K562 (cell line): ENCODE data around the gene RRP9. TPM values are rescaled to one million over a fixed set of nuclear protein-coding genes. Genes with fewer than 3 reads are reported as not detected.

ENCODE experiments used
- ATAC-seq: fragments of 200-7000 bp; cut with Tn5 transposase; 3 replicates; pipeline ENCODE4 v1.9.1; 2020; ENCODE audit warnings: moderate library complexity
- BruUV-seq: library from RNA; stranded (reverse); fragments of 400-500 nt; replicated peaks from 2 replicates; lab custom pipeline; 2021; lab: Mats Ljungman, UMichigan
- CTCF ChIA-PET: fragments of 300-600 bp; formaldehyde crosslinking; extraction: SDS; loops from one replicate; lab custom pipeline; 2021; ENCODE audit warnings: low intra/inter-chr PET ratio; lab: Yijun Ruan, JAX
- POLR2A ChIA-PET: fragments of 300-600, 350-650 bp; sonication (Branson Sonifier 250); formaldehyde crosslinking; extraction: SDS; loops from one replicate; lab custom pipeline; 2021; ENCODE audit warnings: antibody characterized with exemption, inconsistent platforms; lab: Yijun Ruan, JAX
- DNase-seq, 4 experiments: peaks; one replicate each; pipeline versions ENCODE4 v3.0.0 to v3.0.0-alpha.2; 2011 to 2018; ENCODE audit warnings: low spot score in 3 of 4, mixed read lengths in 3 of 4; ENCODE audit errors: extremely low read depth in 1 of 4
- FAIRE-seq: peaks from 2 replicates; lab custom pipeline; 2011; peaks lifted over from hg19 to GRCh38; lab: Jason Lieb, UNC
- H2AFZ ChIP-seq: 2 replicates; pipeline ENCODE4 v1.6.0; 2011; ENCODE audit warnings: low read depth, low read length, control low read depth, inconsistent platforms
- H3K27ac ChIP-seq: fragments of 200-600 bp; 3 replicates; pipeline ENCODE4 v1.8.0; 2011; ENCODE audit warnings: low read depth, mild to moderate bottlenecking, control low read depth, inconsistent platforms, low read length, moderate library complexity, mixed read lengths; ENCODE audit errors: extremely low read depth
- H3K27me3 ChIP-seq, 2 experiments: fragments of 300-600 bp in 1 of 2; 2 replicates in 1 of 2; 3 replicates in 1 of 2; pipeline versions ENCODE4 v1.6.0 to v1.8.0; 2011; ENCODE audit warnings: inconsistent platforms in 2 of 2, low read length in 2 of 2, mild to moderate bottlenecking in 1 of 2, mixed read lengths in 1 of 2, moderate library complexity in 1 of 2; ENCODE audit not compliant: control insufficient read depth in 2 of 2, insufficient read depth in 2 of 2
- H3K36me3 ChIP-seq: fragments of 300-600 bp; 3 replicates; pipeline ENCODE4 v1.8.0; 2011; ENCODE audit warnings: mild to moderate bottlenecking, low read length, inconsistent platforms; ENCODE audit not compliant: control insufficient read depth, insufficient read depth
- H3K4me1 ChIP-seq, 2 experiments: fragments of 200-600 bp in 1 of 2; replicated peaks in 1 of 2; 2 replicates in 1 of 2; 3 replicates in 1 of 2; pipeline versions ENCODE4 v1.5.1 to v1.8.0; 2011; ENCODE audit warnings: inconsistent platforms in 2 of 2, low read length in 2 of 2, mild to moderate bottlenecking in 1 of 2, mixed read lengths in 1 of 2, moderate library complexity in 1 of 2; ENCODE audit not compliant: control insufficient read depth in 2 of 2, insufficient read depth in 2 of 2
- H3K4me2 ChIP-seq: 2 replicates; pipeline ENCODE4 v1.6.1; 2011; ENCODE audit warnings: low read length, control low read depth, inconsistent platforms, mixed read lengths; ENCODE audit not compliant: insufficient read depth
- H3K4me3 ChIP-seq: fragments of 200-600 bp; sonication (generic), shearing (Covaris generic); 2 replicates; pipeline ENCODE4 v1.5.1; 2016; ENCODE audit warnings: control low read depth, inconsistent platforms
- H3K79me2 ChIP-seq: fragments of 200-600 bp; 3 replicates; pipeline ENCODE4 v1.8.0; 2011; ENCODE audit warnings: low read length, inconsistent platforms; ENCODE audit not compliant: control insufficient read depth, insufficient read depth
- H3K9ac ChIP-seq, 2 experiments: 2 replicates each; pipeline versions ENCODE4 v1.6.0 to v1.6.1; 2011; ENCODE audit warnings: low read depth in 2 of 2, low read length in 2 of 2, control low read depth in 1 of 2, inconsistent platforms in 1 of 2, mild to moderate bottlenecking in 1 of 2, mixed read lengths in 1 of 2; ENCODE audit not compliant: insufficient read depth in 1 of 2
- H3K9me1 ChIP-seq: one replicate; pipeline ENCODE4 v1.6.0; 2011; ENCODE audit warnings: inconsistent platforms, mild to moderate bottlenecking, low read length, moderate library complexity; ENCODE audit not compliant: control insufficient read depth, insufficient read depth
- H3K9me3 ChIP-seq: replicated peaks from 2 replicates; pipeline ENCODE4 v1.5.1; 2011; ENCODE audit warnings: low read depth, low read length, inconsistent platforms; ENCODE audit not compliant: control insufficient read depth, insufficient read depth
- H4K20me1 ChIP-seq: replicated peaks from 2 replicates; pipeline ENCODE4 v1.6.1; 2011; ENCODE audit warnings: low read length, inconsistent platforms, mixed read lengths; ENCODE audit not compliant: control insufficient read depth, insufficient read depth
- POLR2G ChIP-seq: fragments of 200-400 bp; formaldehyde crosslinking; IDR thresholded peaks from 2 replicates; pipeline ENCODE4 v1.6.1; 2017; ENCODE audit warnings: low read depth, mild to moderate bottlenecking, antibody characterized with exemption, low read length, moderate library complexity
- RB1 ChIP-seq: fragments of 450-650 bp; IDR thresholded peaks from 2 replicates; pipeline ENCODE4 v1.6.1; 2017; ENCODE audit warnings: low read depth, mild to moderate bottlenecking
- RBFOX2 ChIP-seq: fragments of 200-400 bp; formaldehyde crosslinking; IDR thresholded peaks from 2 replicates; pipeline ENCODE4 v1.6.1; 2017; ENCODE audit warnings: low read depth, mild to moderate bottlenecking, low read length, moderate library complexity
- ZC3H8 ChIP-seq: fragments of 450-650 bp; IDR thresholded peaks from 2 replicates; pipeline ENCODE4 v1.6.1; 2017
- ZNF184 ChIP-seq: sonication (generic); formaldehyde crosslinking; IDR thresholded peaks from 2 replicates; pipeline ENCODE4 v1.5.0; 2020; ENCODE audit warnings: missing genetic modification reagents
- WGBS: fragments of 100-300 bp; shearing (Covaris generic); methylation state at CpG from one replicate; pipeline ENCODE4 v1.1.6; 2016; ENCODE audit warnings: low coverage, mixed read lengths; ENCODE audit not compliant: insufficient coverage; ENCODE audit errors: missing lambda C conversion rate; 5-methylcytosine and 5-hydroxymethylcytosine counted together
- in situ Hi-C: fragments of 300-500 bp; cut with MboI; formaldehyde crosslinking; loops from 4 replicates; pipeline ENCODE4 v1.15.0; 2018; ENCODE audit warnings: inconsistent platforms, mixed read lengths
- intact Hi-C: fragments of 100-400 bp; cut with micrococcal nuclease; formaldehyde crosslinking; loops from 2 replicates; pipeline ENCODE4 v1.14.2; 2022
- polyA plus RNA-seq, 8 experiments: library from polyadenylated mRNA; depleted of rRNA in 4 of 8; stranded (reverse) in 5 of 8; unstranded in 3 of 8; fragments of >200 nt; fragmentation: Nextera tagmentation in 2 of 8; fragmentation: Illumina TruSeq in 1 of 8; extraction: Ambion mirVana in 2 of 8; extraction: Trizol in 1 of 8; gene quantifications; 2 replicates each; pipeline versions ENCODE4 v1.2.1 to v1.2.3, GENCODE V29; 2011 to 2014; ENCODE audit warnings: inconsistent platforms in 1 of 8, missing spikeins in 1 of 8
- total RNA-seq, 7 experiments: library from RNA; depleted of rRNA in 6 of 7; stranded (reverse); fragments of >200 nt in 6 of 7; fragmentation: Illumina TruSeq in 2 of 7; extraction: Trizol in 2 of 7; gene quantifications; 2 replicates each; pipeline versions ENCODE4 v1.2.1 to v1.2.3, GENCODE V29; 2011 to 2021; ENCODE audit warnings: low replicate concordance in 1 of 7
- TF ChIP-seq, protein P1 (sequence below): fragments of 250-450 bp; sonication (Bioruptor Pico); IDR thresholded peaks from 2 replicates; pipeline ENCODE4 v1.5.0; 2022; ENCODE audit warnings: mild to moderate bottlenecking
- TF ChIP-seq, protein P2 (sequence below): fragments of 250-450 bp; sonication (Bioruptor Pico); IDR thresholded peaks from 2 replicates; pipeline ENCODE4 v1.8.0; 2022; ENCODE audit warnings: moderate library complexity, mild to moderate bottlenecking, inconsistent platforms

Gene RRP9
- total and polyA plus RNA-seq, 9 of the 15 experiments (the other 6 are each of a cell fraction or from before 2014, with no cell fraction given) = 5.2 to 67.0 (median 45.9) TPM

GRCh38 chr3:51985063-51985462, 43.4 kb upstream of the RRP9 start:
- DNase-seq (no peak), FAIRE-seq (no peak), ATAC-seq (no peak)
- intact Hi-C loops = no loop called here
- Histone ChIP-seq H3K36me3 (peaks cover 34% of the 10 kb centered on the region; the same call in 2 of the 3 replicates), H3K9ac (peak overlapping the region; percentile 51 to 94), H4K20me1 (no peaks in the 10 kb centered on the region), H2AFZ (no peak overlapping the region), H3K79me2 (peaks cover 47% of the 10 kb centered on the region), H3K27ac (peak overlapping the region; percentile 28; the same call in 2 of the 3 replicates), H3K27me3 (no peaks in the 10 kb centered on the region), H3K9me3 (no peaks in the 10 kb centered on the region), H3K4me3 (peak overlapping the region; percentile 55; the same call in 1 of the 2 replicates), H3K9me1 (no peaks in the 10 kb centered on the region), H3K4me2 (peak overlapping the region; percentile 96), H3K4me1 (peaks cover 35 to 68% of the 10 kb centered on the region in 2 experiments; a peak in 4 of 5 replicates)
- no TSS peak for BruUV-seq
- CTCF ChIA-PET = no interaction called here
- POLR2A ChIA-PET = interaction anchor here (0.7 to 5.2 kb wide), 3 partner anchors 8 to 147 kb away, joined by 3 to 105 read pairs (median 3); partner anchors contain the start of gene RPL29
- in situ Hi-C loops = no loop called here
- TF ChIP-seq ZC3H8 = no peak
- no peak for TF ChIP-seq ZNF184
- TF ChIP-seq, protein P1, sequence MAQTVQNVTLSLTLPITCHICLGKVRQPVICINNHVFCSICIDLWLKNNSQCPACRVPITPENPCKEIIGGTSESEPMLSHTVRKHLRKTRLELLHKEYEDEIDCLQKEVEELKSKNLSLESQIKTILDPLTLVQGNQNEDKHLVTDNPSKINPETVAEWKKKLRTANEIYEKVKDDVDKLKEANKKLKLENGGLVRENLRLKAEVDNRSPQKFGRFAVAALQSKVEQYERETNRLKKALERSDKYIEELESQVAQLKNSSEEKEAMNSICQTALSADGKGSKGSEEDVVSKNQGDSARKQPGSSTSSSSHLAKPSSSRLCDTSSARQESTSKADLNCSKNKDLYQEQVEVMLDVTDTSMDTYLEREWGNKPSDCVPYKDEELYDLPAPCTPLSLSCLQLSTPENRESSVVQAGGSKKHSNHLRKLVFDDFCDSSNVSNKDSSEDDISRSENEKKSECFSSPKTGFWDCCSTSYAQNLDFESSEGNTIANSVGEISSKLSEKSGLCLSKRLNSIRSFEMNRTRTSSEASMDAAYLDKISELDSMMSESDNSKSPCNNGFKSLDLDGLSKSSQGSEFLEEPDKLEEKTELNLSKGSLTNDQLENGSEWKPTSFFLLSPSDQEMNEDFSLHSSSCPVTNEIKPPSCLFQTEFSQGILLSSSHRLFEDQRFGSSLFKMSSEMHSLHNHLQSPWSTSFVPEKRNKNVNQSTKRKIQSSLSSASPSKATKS = no peak
- TF ChIP-seq POLR2G = peak; percentile 58
- TF ChIP-seq RB1 = no peak
- TF ChIP-seq, protein P2, sequence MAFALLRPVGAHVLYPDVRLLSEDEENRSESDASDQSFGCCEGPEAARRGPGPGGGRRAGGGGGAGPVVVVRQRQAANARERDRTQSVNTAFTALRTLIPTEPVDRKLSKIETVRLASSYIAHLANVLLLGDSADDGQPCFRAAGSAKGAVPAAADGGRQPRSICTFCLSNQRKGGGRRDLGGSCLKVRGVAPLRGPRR (CRISPR knock-in tag) = no peak
- TF ChIP-seq RBFOX2 = peak; percentile 63
- WGBS = 56% methylated on average over 3 of the region's 6 CpGs
